ENCODE results near the gene USH1G. TPM values are rescaled to one million over a fixed set of nuclear protein-coding genes. Genes with fewer than 3 reads are reported as not detected.

The USH1G gene
- total and polyA plus RNA-seq, 7 donors = not detected

DNA sequence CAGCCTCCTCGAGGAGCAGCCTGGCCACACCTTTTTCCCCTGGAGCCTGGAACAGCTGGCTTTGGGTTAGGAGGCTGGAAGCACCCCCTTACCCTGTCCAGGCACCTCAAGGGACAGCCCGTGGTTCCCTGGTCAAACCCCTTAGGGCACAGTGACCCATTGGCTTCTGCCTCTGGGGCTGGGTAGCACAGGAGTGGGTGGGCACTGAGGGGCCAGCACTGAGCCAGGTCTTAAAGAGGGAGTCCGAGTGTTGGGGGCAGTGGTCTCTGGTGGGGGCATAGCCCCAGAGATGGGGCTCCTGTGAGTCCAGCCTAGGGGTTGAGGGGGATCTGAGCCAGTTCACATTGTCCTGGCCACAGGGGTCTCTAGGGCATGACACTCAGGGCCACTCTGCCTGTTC lies 28.0 kb upstream of the USH1G start:
- TF ChIP-seq, protein P1, sequence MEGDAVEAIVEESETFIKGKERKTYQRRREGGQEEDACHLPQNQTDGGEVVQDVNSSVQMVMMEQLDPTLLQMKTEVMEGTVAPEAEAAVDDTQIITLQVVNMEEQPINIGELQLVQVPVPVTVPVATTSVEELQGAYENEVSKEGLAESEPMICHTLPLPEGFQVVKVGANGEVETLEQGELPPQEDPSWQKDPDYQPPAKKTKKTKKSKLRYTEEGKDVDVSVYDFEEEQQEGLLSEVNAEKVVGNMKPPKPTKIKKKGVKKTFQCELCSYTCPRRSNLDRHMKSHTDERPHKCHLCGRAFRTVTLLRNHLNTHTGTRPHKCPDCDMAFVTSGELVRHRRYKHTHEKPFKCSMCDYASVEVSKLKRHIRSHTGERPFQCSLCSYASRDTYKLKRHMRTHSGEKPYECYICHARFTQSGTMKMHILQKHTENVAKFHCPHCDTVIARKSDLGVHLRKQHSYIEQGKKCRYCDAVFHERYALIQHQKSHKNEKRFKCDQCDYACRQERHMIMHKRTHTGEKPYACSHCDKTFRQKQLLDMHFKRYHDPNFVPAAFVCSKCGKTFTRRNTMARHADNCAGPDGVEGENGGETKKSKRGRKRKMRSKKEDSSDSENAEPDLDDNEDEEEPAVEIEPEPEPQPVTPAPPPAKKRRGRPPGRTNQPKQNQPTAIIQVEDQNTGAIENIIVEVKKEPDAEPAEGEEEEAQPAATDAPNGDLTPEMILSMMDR (IDR thresholded peaks at IDR 0.05) = no peak
- H3K36me3 ChIP-seq (ENCODE audit: insufficient read depth in 1 of 2, low read depth in 1 of 2) = no peaks in the 10 kb centered on the region
- intact Hi-C loops (cut with DNase I) = loop anchor here in 1 of 2 donors (10.0 kb wide), 1 partner anchor 156 kb away; no protein-coding TSS in a partner anchor
- no peak overlapping the region for H3K27ac ChIP-seq
- H3K4me3 ChIP-seq = no peak overlapping the region
- H3K9me3 ChIP-seq = no peaks in the 10 kb centered on the region
- DNase-seq = no peak
- no peak for ATAC-seq
- H3K27me3 ChIP-seq (ENCODE audit: insufficient read depth in 3 of 3, low read length in 2 of 3) = peaks cover 0 to 35% (median 7%) of the 10 kb centered on the region in 3 donors
- no peaks in the 10 kb centered on the region for H3K4me1 ChIP-seq
- 51 to 54% (median 54%) methylated on average over 3 of the region's 3 CpGs for WGBS, 3 donors

DNA sequence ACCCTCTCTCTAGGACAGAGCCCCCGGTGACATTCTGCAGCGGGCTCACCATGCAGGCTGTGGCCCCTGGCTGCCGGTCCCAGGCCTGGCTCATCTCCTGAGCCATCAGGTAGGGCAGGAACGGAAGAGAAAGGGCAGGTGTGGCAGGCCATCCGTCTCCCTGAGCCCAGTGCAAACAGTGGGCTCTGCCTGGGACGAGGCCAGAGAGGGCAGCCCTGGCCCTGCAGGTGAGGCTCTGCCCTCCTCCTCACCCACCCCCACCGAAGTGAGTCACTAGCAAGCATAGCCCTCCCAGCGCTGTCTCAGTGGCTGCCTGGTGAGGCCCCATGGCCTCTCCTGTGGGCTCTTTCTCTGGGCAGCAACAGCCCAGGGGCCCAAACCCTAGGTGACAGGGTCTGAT lies 27.2 kb upstream of the USH1G start:
- ATAC-seq = no peak
- H3K4me1 ChIP-seq = no peaks in the 10 kb centered on the region
- DNase-seq = no peak
- intact Hi-C loops (cut with DNase I) = loop anchor here in 1 of 2 donors (10.0 kb wide), 1 partner anchor 155 kb away; no protein-coding TSS in a partner anchor
- H3K36me3 ChIP-seq (ENCODE audit: insufficient read depth in 1 of 2, low read depth in 1 of 2) = no peaks in the 10 kb centered on the region
- no peak overlapping the region for H3K27ac ChIP-seq
- TF ChIP-seq, protein P1 (IDR thresholded peaks at IDR 0.05) = no peak
- H3K27me3 ChIP-seq (ENCODE audit: insufficient read depth in 3 of 3, low read length in 2 of 3) = peaks cover 0 to 44% (median 9%) of the 10 kb centered on the region in 3 donors
- WGBS, 3 donors = 53 to 62% (median 57%) methylated on average over 6 to 8 of the region's 8 CpGs
- H3K4me3 ChIP-seq = no peak overlapping the region
- no peaks in the 10 kb centered on the region for H3K9me3 ChIP-seq

DNA sequence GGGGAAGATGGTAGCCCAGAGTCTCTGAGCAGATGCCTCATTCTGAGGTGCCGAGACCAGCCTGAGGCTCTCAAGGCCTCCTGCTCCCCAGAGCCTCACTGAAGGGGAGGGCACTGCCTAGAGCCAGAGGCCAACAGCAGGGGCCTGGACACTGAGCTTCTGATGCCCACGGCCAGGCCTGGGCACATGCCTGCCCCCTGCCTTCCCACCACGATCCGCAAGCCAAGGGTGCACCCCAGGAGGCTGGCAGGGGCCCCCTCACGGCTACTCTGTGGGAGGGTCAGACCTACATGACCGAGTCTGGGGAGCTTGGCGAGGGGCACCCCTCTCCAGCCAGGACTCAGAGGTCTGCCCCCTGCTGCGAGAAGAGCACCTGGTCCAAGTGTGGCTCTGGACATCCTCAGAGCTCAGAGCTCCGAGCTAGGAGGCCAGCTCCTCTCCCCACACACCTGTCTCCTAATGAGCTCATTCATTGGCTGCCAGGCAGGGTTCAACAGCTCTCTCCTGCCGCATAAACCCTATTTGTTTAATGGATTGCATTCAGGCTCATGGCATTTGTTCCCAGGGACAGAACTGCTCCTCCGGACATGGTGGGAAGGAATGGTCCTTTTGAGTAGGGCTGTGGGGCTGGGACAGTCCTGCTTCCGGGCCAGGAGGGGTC lies 26.5 kb upstream of the USH1G start:
- Histone ChIP-seq H3K9me3 (no peaks in the 10 kb centered on the region), H3K27me3 (ENCODE audit: insufficient read depth in 3 of 3, low read length in 2 of 3) (peaks cover 0 to 49% (median 9%) of the 10 kb centered on the region in 3 donors), H3K36me3 (ENCODE audit: insufficient read depth in 1 of 2, low read depth in 1 of 2) (no peaks in the 10 kb centered on the region), H3K27ac (no peak overlapping the region), H3K4me3 (no peak overlapping the region), H3K4me1 (no peaks in the 10 kb centered on the region)
- no peak for DNase-seq
- intact Hi-C loops (cut with DNase I) = loop anchor here in 1 of 2 donors (10.0 kb wide), 1 partner anchor 155 kb away; no protein-coding TSS in a partner anchor
- ATAC-seq = no peak
- TF ChIP-seq, protein P1 (IDR thresholded peaks at IDR 0.05) = no peak
- 36 to 46% (median 43%) methylated on average over 11 to 12 of the region's 12 CpGs for WGBS, 3 donors

DNA sequence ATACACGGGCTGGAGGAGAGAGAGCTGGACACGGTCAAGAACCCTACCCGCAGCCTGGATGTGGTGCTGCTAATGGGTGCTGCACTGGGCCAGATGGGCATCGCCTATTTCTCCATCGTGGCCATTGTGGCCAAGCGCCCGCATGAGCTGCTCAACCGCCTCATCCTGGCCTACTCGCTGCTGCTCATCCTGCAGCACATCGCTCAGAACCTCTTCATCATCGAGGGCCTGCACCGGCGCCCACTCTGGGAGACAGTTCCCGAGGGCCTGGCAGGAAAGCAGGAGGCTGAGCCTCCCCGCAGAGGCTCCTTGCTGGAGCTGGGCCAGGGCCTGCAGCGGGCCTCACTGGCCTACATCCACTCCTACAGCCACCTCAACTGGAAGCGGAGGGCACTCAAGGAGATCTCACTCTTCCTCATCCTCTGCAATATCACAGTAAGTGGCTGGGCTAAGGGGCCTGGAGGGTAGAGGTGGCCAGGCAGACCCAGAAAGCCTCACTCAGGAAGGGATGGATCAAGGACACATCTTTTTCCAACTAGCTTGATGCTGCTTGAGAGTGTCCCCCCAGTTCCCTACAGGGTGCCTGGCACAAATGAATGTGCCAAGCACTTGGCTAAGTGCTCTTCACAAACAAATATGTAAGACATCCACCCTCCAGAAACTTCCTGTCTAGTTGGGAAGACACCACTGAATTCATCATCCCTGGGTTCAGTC lies 24.1 kb upstream of the USH1G start:
- Histone ChIP-seq H3K27me3 (ENCODE audit: insufficient read depth in 3 of 3, low read length in 2 of 3) (peaks cover 0 to 67% (median 9%) of the 10 kb centered on the region in 3 donors), H3K36me3 (ENCODE audit: insufficient read depth in 1 of 2, low read depth in 1 of 2) (no peaks in the 10 kb centered on the region), H3K9me3 (no peaks in the 10 kb centered on the region), H3K4me1 (no peaks in the 10 kb centered on the region), H3K27ac (no peak overlapping the region), H3K4me3 (no peak overlapping the region)
- 87 to 92% (median 88%) methylated on average over 17 of the region's 17 CpGs for WGBS, 3 donors
- TF ChIP-seq, protein P1 (IDR thresholded peaks at IDR 0.05) = no peak
- intact Hi-C loops (cut with DNase I) = no loop called here
- ATAC-seq (no peak), DNase-seq (no peak)

Measured in psoas muscle (tissue), 8 donors.